ENCODE measurements around the gene TSPAN7. TPM values are rescaled to one million over a fixed set of nuclear protein-coding genes. Genes with fewer than 3 reads are reported as not detected.

Gene TSPAN7
- total and polyA plus RNA-seq, 2 of the 8 experiments (the other 6 are each of a cell fraction or from before 2014, with no cell fraction given) = 32.1 to 37.7 TPM

- TF ChIP-seq, protein P1, sequence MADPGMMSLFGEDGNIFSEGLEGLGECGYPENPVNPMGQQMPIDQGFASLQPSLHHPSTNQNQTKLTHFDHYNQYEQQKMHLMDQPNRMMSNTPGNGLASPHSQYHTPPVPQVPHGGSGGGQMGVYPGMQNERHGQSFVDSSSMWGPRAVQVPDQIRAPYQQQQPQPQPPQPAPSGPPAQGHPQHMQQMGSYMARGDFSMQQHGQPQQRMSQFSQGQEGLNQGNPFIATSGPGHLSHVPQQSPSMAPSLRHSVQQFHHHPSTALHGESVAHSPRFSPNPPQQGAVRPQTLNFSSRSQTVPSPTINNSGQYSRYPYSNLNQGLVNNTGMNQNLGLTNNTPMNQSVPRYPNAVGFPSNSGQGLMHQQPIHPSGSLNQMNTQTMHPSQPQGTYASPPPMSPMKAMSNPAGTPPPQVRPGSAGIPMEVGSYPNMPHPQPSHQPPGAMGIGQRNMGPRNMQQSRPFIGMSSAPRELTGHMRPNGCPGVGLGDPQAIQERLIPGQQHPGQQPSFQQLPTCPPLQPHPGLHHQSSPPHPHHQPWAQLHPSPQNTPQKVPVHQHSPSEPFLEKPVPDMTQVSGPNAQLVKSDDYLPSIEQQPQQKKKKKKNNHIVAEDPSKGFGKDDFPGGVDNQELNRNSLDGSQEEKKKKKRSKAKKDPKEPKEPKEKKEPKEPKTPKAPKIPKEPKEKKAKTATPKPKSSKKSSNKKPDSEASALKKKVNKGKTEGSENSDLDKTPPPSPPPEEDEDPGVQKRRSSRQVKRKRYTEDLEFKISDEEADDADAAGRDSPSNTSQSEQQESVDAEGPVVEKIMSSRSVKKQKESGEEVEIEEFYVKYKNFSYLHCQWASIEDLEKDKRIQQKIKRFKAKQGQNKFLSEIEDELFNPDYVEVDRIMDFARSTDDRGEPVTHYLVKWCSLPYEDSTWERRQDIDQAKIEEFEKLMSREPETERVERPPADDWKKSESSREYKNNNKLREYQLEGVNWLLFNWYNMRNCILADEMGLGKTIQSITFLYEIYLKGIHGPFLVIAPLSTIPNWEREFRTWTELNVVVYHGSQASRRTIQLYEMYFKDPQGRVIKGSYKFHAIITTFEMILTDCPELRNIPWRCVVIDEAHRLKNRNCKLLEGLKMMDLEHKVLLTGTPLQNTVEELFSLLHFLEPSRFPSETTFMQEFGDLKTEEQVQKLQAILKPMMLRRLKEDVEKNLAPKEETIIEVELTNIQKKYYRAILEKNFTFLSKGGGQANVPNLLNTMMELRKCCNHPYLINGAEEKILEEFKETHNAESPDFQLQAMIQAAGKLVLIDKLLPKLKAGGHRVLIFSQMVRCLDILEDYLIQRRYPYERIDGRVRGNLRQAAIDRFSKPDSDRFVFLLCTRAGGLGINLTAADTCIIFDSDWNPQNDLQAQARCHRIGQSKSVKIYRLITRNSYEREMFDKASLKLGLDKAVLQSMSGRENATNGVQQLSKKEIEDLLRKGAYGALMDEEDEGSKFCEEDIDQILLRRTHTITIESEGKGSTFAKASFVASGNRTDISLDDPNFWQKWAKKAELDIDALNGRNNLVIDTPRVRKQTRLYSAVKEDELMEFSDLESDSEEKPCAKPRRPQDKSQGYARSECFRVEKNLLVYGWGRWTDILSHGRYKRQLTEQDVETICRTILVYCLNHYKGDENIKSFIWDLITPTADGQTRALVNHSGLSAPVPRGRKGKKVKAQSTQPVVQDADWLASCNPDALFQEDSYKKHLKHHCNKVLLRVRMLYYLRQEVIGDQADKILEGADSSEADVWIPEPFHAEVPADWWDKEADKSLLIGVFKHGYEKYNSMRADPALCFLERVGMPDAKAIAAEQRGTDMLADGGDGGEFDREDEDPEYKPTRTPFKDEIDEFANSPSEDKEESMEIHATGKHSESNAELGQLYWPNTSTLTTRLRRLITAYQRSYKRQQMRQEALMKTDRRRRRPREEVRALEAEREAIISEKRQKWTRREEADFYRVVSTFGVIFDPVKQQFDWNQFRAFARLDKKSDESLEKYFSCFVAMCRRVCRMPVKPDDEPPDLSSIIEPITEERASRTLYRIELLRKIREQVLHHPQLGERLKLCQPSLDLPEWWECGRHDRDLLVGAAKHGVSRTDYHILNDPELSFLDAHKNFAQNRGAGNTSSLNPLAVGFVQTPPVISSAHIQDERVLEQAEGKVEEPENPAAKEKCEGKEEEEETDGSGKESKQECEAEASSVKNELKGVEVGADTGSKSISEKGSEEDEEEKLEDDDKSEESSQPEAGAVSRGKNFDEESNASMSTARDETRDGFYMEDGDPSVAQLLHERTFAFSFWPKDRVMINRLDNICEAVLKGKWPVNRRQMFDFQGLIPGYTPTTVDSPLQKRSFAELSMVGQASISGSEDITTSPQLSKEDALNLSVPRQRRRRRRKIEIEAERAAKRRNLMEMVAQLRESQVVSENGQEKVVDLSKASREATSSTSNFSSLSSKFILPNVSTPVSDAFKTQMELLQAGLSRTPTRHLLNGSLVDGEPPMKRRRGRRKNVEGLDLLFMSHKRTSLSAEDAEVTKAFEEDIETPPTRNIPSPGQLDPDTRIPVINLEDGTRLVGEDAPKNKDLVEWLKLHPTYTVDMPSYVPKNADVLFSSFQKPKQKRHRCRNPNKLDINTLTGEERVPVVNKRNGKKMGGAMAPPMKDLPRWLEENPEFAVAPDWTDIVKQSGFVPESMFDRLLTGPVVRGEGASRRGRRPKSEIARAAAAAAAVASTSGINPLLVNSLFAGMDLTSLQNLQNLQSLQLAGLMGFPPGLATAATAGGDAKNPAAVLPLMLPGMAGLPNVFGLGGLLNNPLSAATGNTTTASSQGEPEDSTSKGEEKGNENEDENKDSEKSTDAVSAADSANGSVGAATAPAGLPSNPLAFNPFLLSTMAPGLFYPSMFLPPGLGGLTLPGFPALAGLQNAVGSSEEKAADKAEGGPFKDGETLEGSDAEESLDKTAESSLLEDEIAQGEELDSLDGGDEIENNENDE (IDR thresholded peaks at IDR 0.05; ENCODE audit: insufficient replicate concordance, low read length) = no peak
- no peak for TF ChIP-seq KDM5A (IDR thresholded peaks at IDR 0.05; ENCODE audit: low read length)
- TF ChIP-seq CHD2 (IDR thresholded peaks at IDR 0.05; ENCODE audit: low read length) = no peak
- TF ChIP-seq PHF8 (conservative IDR thresholded peaks at IDR 0.05; ENCODE audit: low read depth, low read length) = no peak
- TF ChIP-seq POLR2A (IDR thresholded peaks at IDR 0.05; ENCODE audit: control extremely low read depth in 1 of 2, low read depth in 2 of 2, low read length in 2 of 2) = no peak
- no peak for TF ChIP-seq CBX5 (IDR thresholded peaks at IDR 0.05; ENCODE audit: low read depth, low read length)
Observed at GRCh38 chrX:38583181-38583580, 21.8 kb downstream of the TSPAN7 start (continued).

Data from H1 (cell line).